Neural cell (in vitro differentiated cells): ENCODE measurements around the gene S100Z. TPM values are rescaled to one million over a fixed set of nuclear protein-coding genes. Genes with fewer than 3 reads are reported as not detected.

Source experiments
- polyA plus RNA-seq: library from polyadenylated mRNA; depleted of rRNA; stranded (reverse); fragments of >200 nt; gene quantifications from 2 replicates; pipeline ENCODE4 v1.2.3, GENCODE V29; 2014
- small RNA-seq, 3 experiments: library from RNA; depleted of rRNA; stranded (forward); fragments of <200 nt; gene quantifications; one replicate each; pipeline ENCODE3, GENCODE V24; 2012

The S100Z gene
- polyA plus RNA-seq, 1 donor from 2014 or later: not detected

Small RNA genes lying within 50 kb of the gene (small RNA-seq; reads per million reads assigned to genes)
- 0 to 0.03 (median 0) reads per million in 3 experiments for gene RN7SL208P
- 0 to 0.24 (median 0.03) reads per million in 3 experiments for gene RNU6ATAC36P

Other genes starting within 250 kb of the S100Z start
- gene F2RL2, start 226.6 kb upstream of the S100Z start, polyA plus RNA-seq: not detected in 2 replicates
- gene F2R, start 133.9 kb upstream of the S100Z start, polyA plus RNA-seq: 35.5 and 35.9 TPM in 2 replicates
- 0.12 and 0.78 TPM in 2 replicates for gene F2RL1, start 31.0 kb upstream of the S100Z start, polyA plus RNA-seq
- gene CRHBP, start 103.0 kb downstream of the S100Z start, polyA plus RNA-seq: not detected in 2 replicates
- 36.8 and 41.2 TPM in 2 replicates for gene AGGF1, start 180.4 kb downstream of the S100Z start, polyA plus RNA-seq
- gene ZBED3, start 237.3 kb downstream of the S100Z start, polyA plus RNA-seq: 0.56 and 5.0 TPM in 2 replicates